BJ (cell line): ENCODE data around the gene MMRN2. TPM values are rescaled to one million over a fixed set of nuclear protein-coding genes. Genes with fewer than 3 reads are reported as not detected.
"Not testable (repeated sequence)": the region's sequence is repeated elsewhere in the genome, so short reads cannot be mapped to it uniquely, and the experiment has no call there.

ENCODE experiments used
- CTCF ChIA-PET: fragments of 350-600 bp; formaldehyde crosslinking; extraction: SDS; loops from one replicate; lab custom pipeline; 2021; ENCODE audit warnings: antibody characterized with exemption, inconsistent platforms; lab: Yijun Ruan, JAX
- POLR2A ChIA-PET: fragments of 300-600 bp; sonication (Branson Sonifier 250); formaldehyde crosslinking; extraction: SDS; loops from one replicate; lab custom pipeline; 2021; ENCODE audit warnings: antibody characterized with exemption; lab: Charles Lee
- DNase-seq: peaks from one replicate; pipeline ENCODE4 v3.0.0-alpha.2; 2011; ENCODE audit warnings: low read depth
- H3K27me3 ChIP-seq: 2 replicates; pipeline ENCODE4 v1.6.0; 2011; ENCODE audit warnings: low read length; ENCODE audit not compliant: control insufficient read depth, insufficient read depth
- H3K36me3 ChIP-seq: 2 replicates; pipeline ENCODE4 v1.5.1; 2011; ENCODE audit warnings: low read length; ENCODE audit not compliant: control insufficient read depth, insufficient read depth
- H3K4me3 ChIP-seq: 2 replicates; pipeline ENCODE4 v1.5.1; 2011; ENCODE audit warnings: low read depth, mild to moderate bottlenecking, control low read depth, low read length
- CTCF ChIP-seq: IDR thresholded peaks from 2 replicates; pipeline ENCODE4 v1.5.1; 2011; ENCODE audit warnings: low read depth, mild to moderate bottlenecking, control low read depth, inconsistent platforms, low read length, moderate library complexity; ENCODE audit not compliant: insufficient read depth
- polyA plus RNA-seq: library from polyadenylated mRNA; depleted of rRNA; stranded (reverse); fragments of >200 nt; gene quantifications from 2 replicates; pipeline ENCODE4 v1.2.3, GENCODE V29; 2011

The MMRN2 gene
- polyA plus RNA-seq, 1 experiment = 2.7 TPM

- no peak for TF ChIP-seq CTCF
- H3K36me3 ChIP-seq = no peaks in the 10 kb centered on the region
- H3K27me3 ChIP-seq = no peaks in the 10 kb centered on the region
- ChIA-PET POLR2A (no interaction called here), CTCF (interaction anchor here (3.2 to 15.4 kb wide), 2 partner anchors 9 to 20 kb away, joined by 14 to 346 read pairs; partner anchors contain the start of genes ADIRF, MMRN2 and SNCG)
- DNase-seq = no peak
- H3K4me3 ChIP-seq = no peak overlapping the region
These were observed 16.0 kb downstream of the MMRN2 start for GRCh38 chr10:86941426-86941825.

GRCh38 chr10:86940677-86941076, 16.7 kb downstream of the MMRN2 start:
- ChIA-PET POLR2A (no interaction called here), CTCF (interaction anchor here (3.2 to 15.4 kb wide), 2 partner anchors 10 to 21 kb away, joined by 14 to 346 read pairs; partner anchors contain the start of genes ADIRF, MMRN2 and SNCG)
- Histone ChIP-seq H3K4me3 (no peak overlapping the region), H3K36me3 (no peaks in the 10 kb centered on the region), H3K27me3 (no peaks in the 10 kb centered on the region)
- DNase-seq = no peak
- no peak for TF ChIP-seq CTCF

- H3K4me3 ChIP-seq, H3K27me3 ChIP-seq, DNase-seq, H3K36me3 ChIP-seq: not testable (repeated sequence)
- CTCF ChIA-PET = interaction anchor here (0.6 to 15.4 kb wide), 12 partner anchors 8 to 342 kb away, joined by 3 to 346 read pairs (median 4); partner anchors contain the start of genes ADIRF, MMRN2 and SNCG
- POLR2A ChIA-PET = interaction anchor here (0.6 kb wide), 1 partner anchor 1291 kb away, joined by 7 read pairs; no protein-coding TSS in a partner anchor
These were observed 17.3 kb downstream of the MMRN2 start for GRCh38 chr10:86940076-86940475.

- Histone ChIP-seq H3K4me3 (no peak overlapping the region), H3K27me3 (no peaks in the 10 kb centered on the region), H3K36me3 (no peaks in the 10 kb centered on the region)
- ChIA-PET POLR2A (no interaction called here), CTCF (interaction anchor here (0.6 to 15.4 kb wide), 14 partner anchors 9 to 486 kb away, joined by 3 to 346 read pairs (median 5); partner anchors contain the start of genes ADIRF, MMRN2 and SNCG)
- DNase-seq = no peak
- no peak for TF ChIP-seq CTCF
These were observed 19.2 kb downstream of the MMRN2 start for GRCh38 chr10:86938260-86938659.

- ChIA-PET POLR2A (no interaction called here), CTCF (interaction anchor here (0.6 to 15.4 kb wide), 9 partner anchors 10 to 253 kb away, joined by 3 to 346 read pairs (median 5); partner anchors contain the start of genes ADIRF, MMRN2 and SNCG)
- H3K27me3 ChIP-seq = no peaks in the 10 kb centered on the region
- H3K36me3 ChIP-seq = no peaks in the 10 kb centered on the region
- DNase-seq = no peak
- no peak overlapping the region for H3K4me3 ChIP-seq
- TF ChIP-seq CTCF = no peak
These were observed 19.8 kb downstream of the MMRN2 start for GRCh38 chr10:86937502-86938154.
